Epidermal melanocyte (primary cell): ENCODE results near the gene NDUFA3.

Experiments
- DNase-seq: peaks from one replicate; pipeline ENCODE4 v3.0.0; 2011; ENCODE audit warnings: low spot score; ENCODE audit not compliant: insufficient read length

NDUFA3 gene

DNA sequence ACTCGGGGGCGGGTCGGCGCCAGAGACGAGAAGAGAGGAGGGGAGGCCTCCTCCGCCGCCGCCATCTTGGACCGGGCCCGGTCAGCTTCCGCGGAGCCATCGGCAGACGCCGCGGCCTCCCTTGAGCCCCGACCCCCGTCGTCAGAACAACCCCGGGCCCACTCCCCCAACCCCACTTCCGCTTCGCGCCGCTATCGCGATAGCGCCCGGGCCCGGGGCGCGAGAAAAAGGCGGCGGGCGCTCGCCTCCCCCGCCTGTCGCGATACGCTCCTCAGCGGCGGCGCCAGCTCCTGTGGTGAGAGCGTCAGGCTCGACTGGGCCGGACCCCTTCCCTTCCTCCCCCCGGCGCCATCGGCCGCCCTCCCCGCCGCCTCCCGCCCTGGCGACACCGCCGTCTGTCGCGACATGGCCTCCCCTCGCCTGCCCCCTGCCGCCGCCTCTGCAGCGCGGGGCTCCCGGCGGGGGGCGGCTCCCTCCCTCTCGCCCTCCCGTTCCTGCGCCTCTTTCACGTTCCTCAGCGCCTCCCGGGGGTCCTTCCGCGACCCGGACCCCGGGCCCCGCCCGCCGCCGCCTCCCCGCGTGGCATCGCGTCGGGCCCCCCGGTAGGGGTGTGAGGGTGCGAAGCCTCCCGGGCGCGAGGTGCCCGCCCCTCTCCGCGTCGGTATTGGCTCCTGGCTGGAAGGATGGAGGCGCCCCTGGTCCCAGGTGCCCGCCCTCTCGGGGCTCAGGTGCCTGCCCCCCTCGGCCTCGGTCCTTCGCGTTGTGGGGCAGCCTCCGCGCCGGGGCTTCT, 35.2 kb downstream of the NDUFA3 start, which contains the start of gene CNOT3:
TSS of gene CNOT3 (plus strand) at position 64 of the 790 bp plus-strand sequence. CDS start 5,217 bp downstream, outside the sequence.
- no peak for DNase-seq

DNA sequence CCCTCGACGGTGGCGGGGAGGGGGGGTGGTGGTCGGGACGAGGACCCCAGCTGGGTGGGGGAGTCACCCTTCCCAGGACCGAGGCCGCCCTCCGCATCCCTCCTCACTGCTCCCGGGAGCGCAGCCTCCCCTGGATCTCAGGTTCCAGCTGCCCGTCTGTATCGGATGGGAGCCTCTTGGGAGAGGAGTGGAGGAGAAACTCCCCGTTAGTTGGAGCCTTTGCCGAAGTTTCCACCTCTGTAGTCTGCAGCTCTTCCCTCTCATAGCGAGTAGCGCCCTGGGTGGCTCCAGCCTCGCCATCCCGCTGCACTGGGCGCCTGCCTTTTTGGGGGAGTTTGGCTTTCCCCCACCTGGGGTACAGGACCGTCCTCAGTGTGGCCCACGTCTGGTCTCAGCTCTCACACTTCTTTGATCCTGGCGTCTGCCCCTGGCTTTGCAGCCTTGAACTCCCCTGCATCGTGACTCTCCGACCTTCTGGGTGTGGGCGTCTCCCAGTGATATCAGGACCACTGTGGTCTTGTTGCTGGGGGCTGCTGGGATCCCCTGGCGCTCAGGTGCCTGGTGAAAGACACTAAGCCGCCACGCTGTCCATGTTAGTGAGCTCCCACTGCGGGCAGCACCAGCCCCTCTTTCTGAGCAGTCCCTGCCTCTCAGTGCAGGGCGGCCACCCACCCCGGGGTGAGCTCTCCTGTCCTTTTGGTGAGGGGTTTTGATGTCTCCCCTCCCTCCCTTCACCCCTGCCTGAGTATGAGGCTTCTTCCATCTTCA, 36.0 kb downstream of the NDUFA3 start:
- DNase-seq, result no peak

DNA sequence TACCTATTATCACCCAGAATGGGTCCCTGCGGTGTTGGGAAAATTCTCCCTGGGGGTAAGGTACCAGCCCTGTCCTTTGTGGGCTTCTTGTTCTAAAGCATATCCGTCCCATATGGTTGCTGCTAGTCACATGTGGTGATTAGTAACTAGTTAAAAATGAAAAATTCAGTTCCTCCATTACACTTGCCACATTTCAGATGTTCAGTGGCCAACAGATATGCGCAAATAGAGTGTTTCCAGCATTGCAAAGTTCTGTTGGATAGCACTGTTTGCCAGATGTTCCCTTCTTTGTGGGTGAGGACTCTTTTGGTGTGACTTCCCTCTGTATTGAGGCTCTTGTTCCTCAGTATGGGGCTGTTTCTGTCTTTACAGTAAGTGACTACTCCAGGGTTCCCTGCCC, 38.7 kb downstream of the NDUFA3 start:
- peak; percentile 41 for DNase-seq

DNA sequence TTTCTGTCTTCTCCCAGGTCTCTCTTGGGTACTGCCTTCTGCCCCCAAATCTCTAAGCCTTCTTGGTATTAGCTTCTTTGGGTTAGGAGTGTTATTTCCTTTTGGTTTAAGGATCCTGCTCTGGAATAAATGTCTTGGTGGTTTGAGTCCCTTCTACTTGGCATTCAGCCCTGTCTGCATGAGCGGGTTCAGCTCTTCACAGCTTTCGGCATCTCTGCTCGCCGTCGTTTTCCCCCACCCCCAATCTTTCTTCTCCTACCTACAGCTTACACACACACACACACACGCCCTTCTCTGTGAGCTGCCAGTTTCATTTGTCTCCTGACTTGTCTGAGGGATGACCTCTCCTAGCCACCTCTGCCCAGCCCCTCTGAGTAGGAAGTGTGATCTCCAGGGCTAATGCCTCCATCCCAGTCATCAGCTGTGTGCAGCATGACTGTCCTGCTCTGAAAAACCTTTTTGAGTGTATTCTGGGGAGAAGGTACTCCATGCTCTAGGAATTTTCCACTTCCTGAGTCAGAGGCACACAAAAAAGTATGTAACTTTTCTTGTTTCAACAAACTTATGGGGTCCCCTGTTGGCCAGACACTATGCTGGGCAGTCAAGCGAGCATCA, 39.6 kb downstream of the NDUFA3 start:
- DNase-seq, result no peak

DNA sequence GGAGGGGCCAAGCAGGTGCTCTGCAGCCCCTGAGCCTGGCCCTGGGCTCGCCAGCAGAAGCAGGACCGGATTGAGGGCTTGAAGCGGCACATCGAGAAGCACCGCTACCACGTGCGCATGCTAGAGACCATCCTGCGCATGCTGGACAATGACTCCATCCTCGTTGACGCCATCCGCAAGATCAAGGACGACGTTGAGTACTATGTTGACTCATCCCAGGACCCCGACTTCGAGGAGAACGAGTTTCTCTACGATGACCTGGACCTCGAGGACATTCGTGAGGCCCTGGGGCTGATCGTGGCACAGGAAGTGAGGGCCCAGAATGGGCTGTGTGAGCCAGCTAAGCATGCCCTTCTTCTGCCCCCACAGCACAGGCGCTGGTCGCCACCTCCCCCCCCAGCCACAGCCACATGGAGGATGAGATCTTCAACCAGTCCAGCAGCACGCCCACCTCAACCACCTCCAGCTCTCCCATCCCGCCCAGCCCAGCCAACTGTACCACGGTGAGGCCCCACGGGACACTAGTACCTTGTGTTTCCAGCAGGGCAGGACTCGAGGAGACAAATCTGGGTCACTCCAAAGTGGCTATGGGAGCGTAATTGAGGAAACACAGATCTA, 43.0 kb downstream of the NDUFA3 start:
- no peak for DNase-seq

DNA sequence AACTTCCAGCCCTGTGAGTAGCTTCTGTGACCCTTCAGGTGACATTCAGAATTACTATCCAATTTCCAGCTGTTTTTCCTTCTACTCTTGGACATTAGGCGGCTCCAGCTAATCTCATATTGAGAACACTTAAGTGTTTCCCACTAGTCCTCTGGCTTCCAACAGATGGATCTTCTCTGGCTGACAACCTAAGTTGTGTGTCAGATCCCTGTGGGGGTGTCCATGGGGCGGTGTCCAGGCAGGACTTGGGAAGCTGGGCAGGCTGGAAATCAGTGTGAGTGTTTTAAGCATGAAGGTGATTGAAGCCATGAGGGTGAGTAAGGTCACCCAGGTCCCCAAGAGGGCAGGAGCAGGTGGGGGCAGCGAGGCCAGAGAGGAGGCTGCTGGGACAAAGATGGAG, 45.0 kb downstream of the NDUFA3 start:
- DNase-seq, result no peak

DNA sequence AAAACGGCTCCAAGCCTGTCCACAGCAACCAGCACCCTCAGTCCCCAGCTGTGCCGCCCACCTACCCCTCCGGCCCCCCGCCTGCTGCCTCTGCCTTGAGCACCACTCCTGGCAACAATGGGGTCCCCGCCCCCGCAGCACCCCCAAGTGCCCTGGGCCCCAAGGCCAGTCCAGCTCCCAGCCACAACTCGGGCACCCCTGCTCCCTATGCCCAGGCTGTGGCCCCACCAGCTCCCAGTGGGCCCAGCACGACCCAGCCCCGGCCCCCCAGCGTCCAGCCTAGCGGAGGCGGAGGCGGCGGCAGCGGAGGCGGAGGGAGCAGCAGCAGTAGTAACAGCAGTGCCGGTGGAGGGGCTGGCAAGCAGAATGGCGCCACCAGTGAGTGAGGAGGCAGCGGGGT, 45.5 kb downstream of the NDUFA3 start:
- no peak for DNase-seq

DNA sequence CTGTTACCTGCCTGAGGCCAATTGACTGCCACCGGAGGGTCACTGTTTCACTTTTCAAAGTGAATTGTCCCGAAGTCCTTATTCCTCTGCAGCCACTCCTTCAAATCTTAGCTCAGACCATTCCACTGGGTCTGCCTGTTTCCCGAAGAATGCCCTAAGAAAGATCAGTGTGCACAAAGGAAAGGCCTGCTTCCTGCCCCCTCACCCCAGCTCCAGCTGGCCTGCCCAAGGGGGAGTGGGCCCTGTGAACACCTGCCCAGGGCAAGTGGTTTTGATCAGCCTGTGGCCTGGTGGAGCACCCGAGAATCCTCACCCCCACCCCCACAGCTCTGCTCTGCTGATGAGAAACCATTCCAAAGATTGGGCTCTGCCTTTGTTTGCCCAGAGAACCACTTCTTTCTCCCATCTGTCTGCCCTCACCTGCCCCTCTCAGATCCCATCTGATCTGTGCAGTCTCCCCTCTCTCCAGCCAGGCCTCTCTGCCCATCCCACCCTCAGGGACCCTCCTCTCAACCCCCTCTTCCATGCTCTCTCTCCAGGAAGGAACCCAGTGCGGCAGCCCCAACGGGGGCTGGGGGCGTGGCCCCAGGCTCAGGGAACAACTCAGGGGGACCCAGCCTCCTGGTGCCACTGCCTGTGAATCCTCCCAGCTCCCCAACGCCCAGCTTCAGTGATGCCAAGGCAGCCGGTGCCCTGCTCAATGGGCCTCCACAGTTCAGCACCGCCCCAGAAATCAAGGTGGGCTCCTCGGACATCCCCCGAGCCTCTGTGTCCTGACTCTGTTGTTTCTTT, 46.6 kb downstream of the NDUFA3 start:
- DNase-seq, result no peak

DNA sequence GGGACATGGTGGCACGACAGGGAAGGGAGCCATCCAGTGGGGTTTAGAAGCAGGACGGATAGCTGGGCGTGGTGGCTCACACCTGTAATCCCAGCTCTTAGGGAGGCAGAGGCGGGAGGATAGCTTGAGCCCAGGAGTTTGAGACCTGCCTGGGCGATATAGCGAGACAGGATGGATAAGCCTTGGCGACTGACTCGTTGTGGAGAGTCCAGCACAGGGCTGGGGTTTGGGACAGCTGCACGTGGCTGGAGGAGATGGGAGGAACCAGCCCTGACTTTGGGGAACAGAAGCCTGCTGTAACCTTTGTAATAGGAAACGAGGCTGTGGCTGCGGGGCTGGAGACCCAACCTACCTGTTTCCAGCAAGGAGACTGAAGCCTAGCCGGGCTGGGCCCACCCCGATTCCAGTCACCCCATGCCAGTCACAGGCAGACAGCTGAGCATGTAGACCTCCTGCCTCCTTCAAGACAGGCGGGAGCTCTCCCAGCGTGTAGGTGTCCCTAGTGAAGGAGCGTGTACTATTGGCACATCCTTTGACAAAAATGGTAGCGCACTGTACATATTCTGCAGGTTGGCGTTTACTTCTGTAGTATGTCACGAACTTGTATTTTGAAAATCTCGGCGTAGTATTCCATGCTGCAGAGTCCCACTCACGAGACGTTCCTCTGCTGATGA, 48.8 kb downstream of the NDUFA3 start:
- DNase-seq, result no peak

DNA sequence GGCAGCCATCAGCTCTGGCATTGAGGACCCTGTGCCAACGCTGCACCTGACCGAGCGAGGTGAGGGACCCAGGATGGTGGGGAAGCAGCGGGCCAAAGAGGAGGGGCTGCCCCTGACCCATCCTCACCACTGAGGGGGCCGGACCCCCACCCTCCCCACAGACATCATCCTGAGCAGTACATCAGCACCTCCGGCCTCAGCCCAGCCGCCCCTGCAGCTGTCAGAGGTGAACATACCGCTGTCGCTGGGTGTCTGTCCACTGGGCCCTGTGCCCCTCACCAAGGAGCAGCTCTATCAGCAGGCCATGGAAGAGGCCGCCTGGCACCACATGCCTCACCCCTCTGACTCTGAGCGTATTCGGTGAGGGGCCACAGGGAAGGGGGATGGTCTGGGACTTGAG, 49.6 kb downstream of the NDUFA3 start:
- DNase-seq, result no peak

DNA sequence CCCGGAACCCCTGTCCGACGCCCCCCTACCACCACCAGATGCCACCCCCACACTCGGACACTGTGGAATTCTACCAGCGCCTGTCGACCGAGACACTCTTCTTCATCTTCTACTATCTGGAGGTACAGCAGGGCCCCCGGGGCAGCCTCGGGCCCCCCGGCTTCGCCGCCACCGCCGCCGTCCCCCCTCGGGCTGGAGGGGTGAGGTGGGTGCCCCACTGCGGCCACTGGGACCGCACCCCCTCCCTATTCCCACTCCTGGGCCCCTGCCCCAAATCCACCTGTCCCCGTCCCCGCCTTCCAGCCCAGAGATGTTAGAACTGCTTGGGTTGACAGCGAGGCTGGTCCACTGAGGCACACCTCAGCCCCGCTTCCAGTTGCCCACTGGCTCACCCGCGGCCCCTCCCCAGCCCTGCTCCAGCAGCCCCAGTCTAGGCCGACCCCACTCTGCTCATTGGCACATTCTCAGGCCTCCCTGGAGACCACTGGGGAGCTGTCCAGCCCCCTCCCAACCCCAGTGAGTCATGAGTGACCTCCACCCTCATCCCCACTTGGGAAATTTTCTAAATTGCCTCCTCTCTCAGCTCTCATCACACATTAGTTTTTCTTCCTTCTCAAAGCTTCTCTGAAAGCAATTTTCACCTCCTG, 50.3 kb downstream of the NDUFA3 start:
- DNase-seq, result no peak

DNA sequence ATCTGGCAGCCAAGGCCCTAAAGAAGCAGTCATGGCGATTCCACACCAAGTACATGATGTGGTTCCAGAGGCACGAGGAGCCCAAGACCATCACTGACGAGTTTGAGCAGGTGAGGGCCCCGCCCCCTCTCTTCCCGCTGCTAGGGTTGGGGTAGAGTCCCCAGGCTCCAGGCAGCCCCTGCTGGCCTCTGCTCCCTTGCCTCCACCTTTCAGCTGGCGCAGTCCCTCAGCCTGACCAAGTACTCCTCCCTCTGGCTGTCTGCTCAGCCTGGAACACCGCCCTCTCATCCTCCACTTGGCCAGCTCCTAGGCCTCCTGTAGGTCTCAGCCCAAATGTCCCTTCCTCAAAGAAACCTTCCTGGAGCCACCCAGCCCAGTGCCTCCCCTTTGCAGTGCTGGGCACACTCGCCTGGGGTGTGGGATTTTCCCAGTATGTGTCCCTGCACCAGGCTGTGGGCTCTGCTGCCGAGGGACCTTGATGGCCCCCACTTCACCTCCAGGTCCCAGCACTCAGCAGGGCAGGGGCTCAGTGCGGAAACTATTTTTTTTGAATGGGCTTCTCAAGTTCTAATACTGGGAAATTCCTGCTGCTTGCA, 51.2 kb downstream of the NDUFA3 start:
- no peak for DNase-seq

DNA sequence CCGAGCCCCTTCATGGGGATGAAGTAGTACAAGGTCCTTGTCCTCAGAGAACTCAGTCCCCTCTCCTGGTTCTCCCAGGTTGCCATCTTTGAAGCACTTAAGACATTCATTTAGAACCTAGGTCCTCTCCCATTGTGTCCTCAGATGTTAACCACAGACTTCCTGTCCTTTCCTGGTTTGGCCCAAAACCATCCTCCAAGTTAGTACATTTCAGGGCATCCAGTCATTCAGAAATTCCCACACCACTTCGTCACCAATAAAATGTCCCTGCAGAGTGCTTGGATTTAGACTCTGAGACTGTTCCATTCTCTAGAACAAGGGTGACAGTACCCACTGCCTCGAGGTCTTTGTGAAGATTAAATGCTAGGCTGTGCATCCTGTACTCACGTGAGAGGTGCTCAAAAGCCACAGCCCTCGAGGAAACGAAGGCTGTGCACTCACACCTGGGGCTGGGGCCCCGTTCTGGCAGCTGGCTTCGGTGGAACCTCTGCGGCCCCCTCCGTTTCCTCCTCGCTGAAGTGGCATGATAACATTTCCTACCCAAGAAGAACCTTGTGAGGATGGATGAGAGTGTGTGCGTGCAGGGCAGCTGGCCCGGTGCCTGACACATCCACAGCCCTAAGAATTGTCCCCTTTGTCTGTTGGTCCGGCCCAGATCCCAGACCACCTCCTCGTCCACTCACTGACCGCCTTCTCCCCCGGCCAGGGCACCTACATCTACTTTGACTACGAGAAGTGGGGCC, 52.1 kb downstream of the NDUFA3 start:
- DNase-seq, result no peak

DNA sequence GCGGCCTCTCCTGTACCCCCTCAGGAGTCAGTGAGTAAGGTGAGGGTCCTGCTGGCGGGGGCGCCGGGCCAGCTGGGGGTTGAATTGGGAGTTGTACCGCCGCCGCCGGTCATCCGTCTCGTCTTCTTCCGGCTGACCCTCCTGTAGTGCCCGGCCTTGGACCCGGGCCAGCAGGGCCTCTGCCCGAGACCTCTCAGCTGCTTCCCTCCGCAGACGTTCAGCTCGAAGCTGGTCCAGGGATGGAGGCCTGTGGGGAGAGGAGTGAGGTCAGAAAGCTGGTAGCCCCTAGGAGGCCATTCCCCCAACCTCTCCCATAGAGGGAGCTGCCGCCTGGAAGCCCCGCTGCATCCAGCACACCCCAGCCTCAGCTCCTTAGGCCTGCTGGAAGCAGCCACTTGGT, 53.0 kb downstream of the NDUFA3 start:
- no peak for DNase-seq

DNA sequence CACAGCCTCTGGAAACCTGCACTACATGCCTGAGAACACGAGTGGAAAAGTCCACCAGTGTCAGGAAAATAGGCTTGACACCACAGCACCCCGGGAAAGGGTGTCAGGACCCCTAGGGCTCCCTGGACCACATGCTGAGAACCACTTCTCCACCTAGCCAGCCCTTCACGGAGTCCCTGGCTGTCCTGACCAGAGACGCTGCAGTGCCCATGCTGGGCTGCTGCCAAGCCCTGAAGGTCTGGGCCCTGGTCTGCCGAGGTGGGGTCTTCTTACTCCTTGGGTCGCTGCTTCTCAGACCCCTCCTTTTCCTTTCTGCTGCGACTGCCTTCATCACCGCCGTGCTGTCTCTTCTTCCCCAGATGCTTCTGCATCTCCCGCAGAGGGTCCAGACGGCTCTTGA, 53.8 kb downstream of the NDUFA3 start:
- DNase-seq, result no peak

DNA sequence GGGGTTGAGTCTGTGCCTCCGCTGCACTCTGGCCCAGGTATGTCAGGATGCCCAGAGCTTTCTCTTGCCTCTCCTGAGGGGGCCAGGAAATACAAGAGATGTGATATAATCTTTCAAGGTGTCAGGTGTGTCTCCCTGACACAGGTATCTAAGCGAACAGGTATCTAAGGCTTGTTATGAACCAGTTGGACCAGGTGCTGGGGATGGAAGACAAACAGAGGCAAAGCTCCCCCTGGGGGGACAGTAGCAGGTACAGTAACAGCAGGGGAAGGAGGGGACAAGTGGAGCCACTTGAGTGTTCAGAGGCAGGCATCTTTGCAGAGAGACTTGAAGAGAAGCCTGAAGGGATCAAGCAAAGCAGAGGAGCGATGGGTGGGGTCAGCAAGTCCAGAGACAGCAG, 54.3 kb downstream of the NDUFA3 start:
- no peak for DNase-seq
